Peyer's patch (tissue), 4 donors: ENCODE data around the gene SHC2.

Experiments used
- CTCF ChIP-seq, 6 experiments: fragments of 450-650 bp in 4 of 6; fragments of 200-600 bp in 2 of 6; sonication (generic) in 1 of 6; IDR thresholded peaks; one replicate each; pipeline ENCODE4 v1.5.1; 2017 to 2019; ENCODE audit warnings: antibody characterized with exemption in 6 of 6, mild to moderate bottlenecking in 3 of 6, moderate library complexity in 1 of 6
- POLR2A ChIP-seq, 2 donors: fragments of 450-650 bp; IDR thresholded peaks; one replicate each; pipeline ENCODE4 v1.5.1; 2017; ENCODE audit warnings: antibody characterized with exemption in 2 of 2, mild to moderate bottlenecking in 2 of 2, moderate library complexity in 2 of 2

GRCh38 chr19:475360-475759, 14.5 kb upstream of the SHC2 start:
- no peak for TF ChIP-seq CTCF (IDR thresholded peaks at IDR 0.05)
- TF ChIP-seq POLR2A (IDR thresholded peaks at IDR 0.05), result no peak
